K562 (cell line): ENCODE data around the gene AKAP6.

Experiments used
- ARID2 ChIP-seq: fragments of 450-650 bp; IDR thresholded peaks from 2 replicates; pipeline ENCODE4 v1.6.1; 2017; ENCODE audit warnings: antibody characterized with exemption, mild to moderate bottlenecking
- BHLHE40 ChIP-seq: IDR thresholded peaks from 2 replicates; pipeline ENCODE4 v1.6.1; 2011; ENCODE audit warnings: low read length, improper control_type of control experiment
- CTCF ChIP-seq, 3 experiments: IDR thresholded peaks in 2 of 3; conservative IDR thresholded peaks in 1 of 3; 2 replicates each; pipeline ENCODE4 v1.5.1; 2011 to 2012; ENCODE audit warnings: low read length in 3 of 3, mild to moderate bottlenecking in 3 of 3, control low read depth in 2 of 3, improper control_type of control experiment in 1 of 3, inconsistent platforms in 1 of 3, low read depth in 1 of 3, mixed read lengths in 1 of 3, moderate library complexity in 1 of 3; ENCODE audit not compliant: insufficient read depth in 2 of 3
- HDAC6 ChIP-seq: IDR thresholded peaks from 2 replicates; pipeline ENCODE4 v1.6.1; 2012; ENCODE audit warnings: low read depth, mild to moderate bottlenecking, control low read depth, inconsistent platforms, low read length, moderate library complexity
- HINFP ChIP-seq: fragments of 450-650 bp; conservative IDR thresholded peaks from 2 replicates; pipeline ENCODE4 v1.6.1; 2016; ENCODE audit warnings: missing genetic modification characterization, low read depth, mild to moderate bottlenecking, control low read depth, missing compliant biosample characterization
- MLX ChIP-seq, 2 experiments: fragments of 450-650 bp in 1 of 2; sonication (generic) in 1 of 2; formaldehyde crosslinking; conservative IDR thresholded peaks; 2 replicates each; pipeline versions ENCODE4 v1.4.0 to v1.8.1; 2020 to 2022; ENCODE audit warnings: mild to moderate bottlenecking in 1 of 2, missing genetic modification reagents in 1 of 2
- ZBED1 ChIP-seq: IDR thresholded peaks from 2 replicates; pipeline ENCODE4 v1.6.1; 2014
- ZNF395 ChIP-seq: fragments of 200-800 bp; sonication (Bioruptor generic); IDR thresholded peaks from 2 replicates; pipeline ENCODE4 v1.6.1; 2017; ENCODE audit warnings: missing genetic modification characterization, missing compliant biosample characterization

- TF ChIP-seq ZBED1 (no peak), MLX (CRISPR knock-in tag; conservative IDR thresholded peaks at IDR 0.05) (no peak), HDAC6 (no peak), HINFP (no peak), ZNF395 (no peak), CTCF (IDR thresholded peaks at IDR 0.05 in 2 of 3, conservative IDR thresholded peaks at IDR 0.05 in 1 of 3; ENCODE audit: insufficient read depth in 2 of 3, low read depth in 1 of 3, low read length in 3 of 3) (no peak), BHLHE40 (no peak), ARID2 (no peak)
Measured at GRCh38 chr14:32802295-32802694, 473.2 kb downstream of the AKAP6 start.
